Stimulated activated CD8-positive, alpha-beta memory T cell treated with anti-CD3 and anti-CD28 coated beads, Interleukin-15, amount 100 ng/mL, for 48 hours (primary cell): Measurements from ENCODE around the gene SLC6A16.
"Not testable (repeated sequence)": the region's sequence is repeated elsewhere in the genome, so short reads cannot be mapped to it uniquely, and the experiment has no call there.

ENCODE experiments used
- DNase-seq, 2 donors: peaks; one replicate each; pipeline ENCODE4 v3.0.0-alpha.2; 2020; ENCODE audit warnings: low read depth in 2 of 2

SLC6A16 gene

GRCh38 chr19:49331187-49331586, 6.2 kb upstream of the SLC6A16 start:
- not testable (repeated sequence) for DNase-seq

- no peak for DNase-seq
Measured at GRCh38 chr19:49328741-49329140, 3.8 kb upstream of the SLC6A16 start.

GRCh38 chr19:49327878-49328544, 3.0 kb upstream of the SLC6A16 start:
- no peak for DNase-seq

- DNase-seq = no peak
Measured at GRCh38 chr19:49326165-49326704, 1.2 kb upstream of the SLC6A16 start.

GRCh38 chr19:49325756-49326155, 765 bp upstream of the SLC6A16 start:
- not testable (repeated sequence) for DNase-seq

GRCh38 chr19:49318296-49318695, 6.7 kb downstream of the SLC6A16 start:
- DNase-seq = no peak

- DNase-seq = no peak
Measured at GRCh38 chr19:49316284-49316683, 8.7 kb downstream of the SLC6A16 start.

GRCh38 chr19:49315111-49315510, 9.9 kb downstream of the SLC6A16 start:
- DNase-seq = no peak

GRCh38 chr19:49309087-49309486, 15.9 kb downstream of the SLC6A16 start:
- no peak for DNase-seq

GRCh38 chr19:49306734-49307133, 18.3 kb downstream of the SLC6A16 start:
- not testable (repeated sequence) for DNase-seq

- no peak for DNase-seq
Measured at GRCh38 chr19:49301866-49302252, 23.1 kb downstream of the SLC6A16 start.

- peak; percentile 65 for DNase-seq
Measured at GRCh38 chr19:49301165-49301865, 23.7 kb downstream of the SLC6A16 start.

- DNase-seq = not testable (repeated sequence)
Measured at GRCh38 chr19:49298653-49299052, 26.3 kb downstream of the SLC6A16 start.

- no peak for DNase-seq
Measured at GRCh38 chr19:49297403-49297802, 27.6 kb downstream of the SLC6A16 start.

GRCh38 chr19:49295208-49295880, 29.6 kb downstream of the SLC6A16 start:
- DNase-seq = no peak

- no peak for DNase-seq
Measured at GRCh38 chr19:49294401-49294800, 30.6 kb downstream of the SLC6A16 start.

- no peak for DNase-seq
Measured at GRCh38 chr19:49290517-49290916, 34.5 kb downstream of the SLC6A16 start.

GRCh38 chr19:49289286-49289685, 35.7 kb downstream of the SLC6A16 start:
- DNase-seq = not testable (repeated sequence)

GRCh38 chr19:49288205-49288604, 36.8 kb downstream of the SLC6A16 start:
- DNase-seq = not testable (repeated sequence)

GRCh38 chr19:49287141-49287770, 37.7 kb downstream of the SLC6A16 start:
- DNase-seq = no peak

GRCh38 chr19:49282184-49282583, 42.8 kb downstream of the SLC6A16 start:
- no peak for DNase-seq

GRCh38 chr19:49272204-49272603, 52.8 kb downstream of the SLC6A16 start:
- DNase-seq = no peak
